Stimulated activated CD4-positive, alpha-beta T cell treated with anti-CD3 and anti-CD28 coated beads, TNF-alpha, amount 100 ng/mL, for 48 hours (primary cell): Measurements from ENCODE around the gene ZNF665.
"Not testable (repeated sequence)": the region's sequence is repeated elsewhere in the genome, so short reads cannot be mapped to it uniquely, and the experiment has no call there.

Source experiments
- DNase-seq, 3 donors: peaks; one replicate each; pipeline ENCODE4 v3.0.0-alpha.2; 2020; ENCODE audit warnings: low read depth in 3 of 3

Gene ZNF665

GRCh38 chr19:53192771-53193534 is at the start of gene ZNF665:
Gene ZNF665, minus strand, starts transcription at chr19:53193358. Its CDS starts 10,460 bp downstream, at chr19:53182898.
- peak; percentile 52 to 78 (median 60) for DNase-seq

GRCh38 chr19:53237114-53237777 is 44.1 kb upstream of the ZNF665 start:
- DNase-seq, result no peak

- no peak for DNase-seq
Measured at GRCh38 chr19:53224606-53225005, 31.4 kb upstream of the ZNF665 start.

GRCh38 chr19:53222716-53223115 is 29.6 kb upstream of the ZNF665 start:
- DNase-seq, result not testable (repeated sequence)

- DNase-seq, result no peak
Measured at GRCh38 chr19:53212703-53213320, 19.7 kb upstream of the ZNF665 start.

GRCh38 chr19:53211554-53211953 is 18.4 kb upstream of the ZNF665 start:
- DNase-seq, result not testable (repeated sequence)

- peak; percentile 93 to 99 (median 95) for DNase-seq
Measured at GRCh38 chr19:53196777-53197396, 3.7 kb upstream of the ZNF665 start.

- peak; percentile 35 to 53 (median 52) for DNase-seq
Measured at GRCh38 chr19:53195265-53195903, 2.2 kb upstream of the ZNF665 start.

GRCh38 chr19:53193535-53194222 is 521 bp upstream of the ZNF665 start:
- no peak for DNase-seq

GRCh38 chr19:53190253-53190652 is 2.9 kb downstream of the ZNF665 start:
- no peak for DNase-seq

- not testable (repeated sequence) for DNase-seq
Measured at GRCh38 chr19:53189691-53190198, 3.4 kb downstream of the ZNF665 start.

GRCh38 chr19:53185155-53185882 is 7.8 kb downstream of the ZNF665 start:
- not testable (repeated sequence) for DNase-seq

GRCh38 chr19:53183146-53183764 is 9.9 kb downstream of the ZNF665 start:
- DNase-seq, result no peak

- no peak for DNase-seq
Measured at GRCh38 chr19:53182202-53182601, 11.0 kb downstream of the ZNF665 start.

GRCh38 chr19:53177986-53178385 is 15.2 kb downstream of the ZNF665 start:
- DNase-seq, result no peak

GRCh38 chr19:53172889-53173288 is 20.3 kb downstream of the ZNF665 start:
- DNase-seq, result no peak

- DNase-seq, result no peak
Measured at GRCh38 chr19:53165691-53166091, 27.5 kb downstream of the ZNF665 start.

- no peak for DNase-seq
Measured at GRCh38 chr19:53161123-53161522, 32.0 kb downstream of the ZNF665 start.

GRCh38 chr19:53160350-53160749 is 32.8 kb downstream of the ZNF665 start:
- no peak for DNase-seq
